NK-92 (cell line): ENCODE measurements around the gene GRM3.
"Not testable (repeated sequence)": the region's sequence is repeated elsewhere in the genome, so short reads cannot be mapped to it uniquely, and the experiment has no call there.

Experiments
- DNase-seq: peaks from one replicate; lab custom pipeline; 2025; ENCODE audit not compliant: unreplicated experiment; lab: John Stamatoyannopoulos, UW

Gene GRM3

GRCh38 chr7:86643561-86644281, at the start of gene GRM3:
TSS of gene GRM3 (plus strand) at chr7:86643909. CDS start at chr7:86765146, 121,237 bp downstream.
- no peak for DNase-seq

- DNase-seq, result no peak
These were observed 45.4 kb upstream of the GRM3 start for GRCh38 chr7:86598311-86598710.

- DNase-seq, result no peak
These were observed 45.0 kb upstream of the GRM3 start for GRCh38 chr7:86598721-86599120.

GRCh38 chr7:86600506-86601290, 43.0 kb upstream of the GRM3 start:
- DNase-seq, result no peak

- DNase-seq, result not testable (repeated sequence)
These were observed 28.0 kb upstream of the GRM3 start for GRCh38 chr7:86615711-86616110.

GRCh38 chr7:86644282-86645224, 844 bp downstream of the GRM3 start:
- no peak for DNase-seq

GRCh38 chr7:86645225-86645608, 1.5 kb downstream of the GRM3 start:
- DNase-seq, result no peak

GRCh38 chr7:86645676-86646276, 2.1 kb downstream of the GRM3 start:
- no peak for DNase-seq

- no peak for DNase-seq
These were observed 3.8 kb downstream of the GRM3 start for GRCh38 chr7:86647385-86648094.

- DNase-seq, result no peak
These were observed 4.5 kb downstream of the GRM3 start for GRCh38 chr7:86648169-86648568.

- DNase-seq, result no peak
These were observed 10.4 kb downstream of the GRM3 start for GRCh38 chr7:86653919-86654659.

GRCh38 chr7:86657948-86658347, 14.2 kb downstream of the GRM3 start:
- DNase-seq, result no peak

GRCh38 chr7:86660950-86661462, 17.3 kb downstream of the GRM3 start:
- DNase-seq, result no peak

- no peak for DNase-seq
These were observed 20.8 kb downstream of the GRM3 start for GRCh38 chr7:86664486-86664885.

- DNase-seq, result no peak
These were observed 21.3 kb downstream of the GRM3 start for GRCh38 chr7:86664991-86665390.

GRCh38 chr7:86665669-86666068, 22.0 kb downstream of the GRM3 start:
- no peak for DNase-seq

GRCh38 chr7:86667732-86668131, 24.0 kb downstream of the GRM3 start:
- no peak for DNase-seq

- DNase-seq, result no peak
These were observed 24.6 kb downstream of the GRM3 start for GRCh38 chr7:86668315-86668714.

GRCh38 chr7:86687831-86688230, 44.1 kb downstream of the GRM3 start:
- no peak for DNase-seq
